ENCODE results near the gene BTN3A1.
A peak's percentile ranks its signal among the peaks of the same experiment; 100 is the strongest.

BTN3A1 gene

GRCh38 chr6:26379292-26379691 lies 22.8 kb upstream of the BTN3A1 start:
- DNase-seq (ENCODE audit: low read depth in 2 of 2), result no peak

- no peak for DNase-seq (ENCODE audit: low read depth in 2 of 2)
Measured at GRCh38 chr6:26379740-26380139, 22.3 kb upstream of the BTN3A1 start.

DNA sequence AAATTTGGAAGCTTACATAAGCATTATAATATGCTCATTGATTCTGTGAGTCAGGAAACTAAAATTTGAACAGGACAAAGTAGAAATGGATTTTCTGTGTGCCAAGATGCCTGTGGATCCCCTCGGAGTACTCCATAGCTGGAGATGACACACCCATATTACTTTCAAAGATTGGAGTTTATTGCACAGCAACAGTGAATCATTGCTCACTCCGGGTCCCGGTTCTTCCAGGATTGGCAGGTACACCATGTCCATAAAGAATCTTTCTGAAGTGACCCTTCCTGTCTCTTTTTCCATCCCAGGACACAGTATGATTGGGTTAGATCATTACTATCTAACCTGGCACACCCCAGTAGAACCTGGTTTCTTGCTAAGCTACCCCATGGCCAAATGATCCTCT lies 21.8 kb upstream of the BTN3A1 start:
- DNase-seq (ENCODE audit: low read depth in 2 of 2), result no peak

DNA sequence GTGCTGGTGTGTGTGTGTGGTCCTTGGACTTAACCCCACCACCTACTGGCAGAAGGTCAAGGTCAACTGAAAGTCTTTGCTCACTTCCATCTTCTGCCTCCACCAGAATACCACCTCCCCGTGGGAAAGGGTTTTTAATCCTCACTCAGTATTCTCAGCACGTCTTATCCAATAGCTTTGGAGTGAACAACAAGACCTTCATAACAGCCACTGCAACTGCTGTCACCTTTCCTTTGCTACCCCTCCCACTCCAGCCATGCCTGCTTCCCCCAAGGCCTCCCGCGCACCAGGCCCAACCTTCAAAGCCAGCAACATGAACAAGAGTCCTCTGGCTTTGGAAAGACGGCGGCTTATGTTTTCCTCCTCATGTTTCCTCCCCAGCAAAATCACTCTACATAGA lies 20.0 kb upstream of the BTN3A1 start:
- no peak for DNase-seq (ENCODE audit: low read depth in 2 of 2)

DNA sequence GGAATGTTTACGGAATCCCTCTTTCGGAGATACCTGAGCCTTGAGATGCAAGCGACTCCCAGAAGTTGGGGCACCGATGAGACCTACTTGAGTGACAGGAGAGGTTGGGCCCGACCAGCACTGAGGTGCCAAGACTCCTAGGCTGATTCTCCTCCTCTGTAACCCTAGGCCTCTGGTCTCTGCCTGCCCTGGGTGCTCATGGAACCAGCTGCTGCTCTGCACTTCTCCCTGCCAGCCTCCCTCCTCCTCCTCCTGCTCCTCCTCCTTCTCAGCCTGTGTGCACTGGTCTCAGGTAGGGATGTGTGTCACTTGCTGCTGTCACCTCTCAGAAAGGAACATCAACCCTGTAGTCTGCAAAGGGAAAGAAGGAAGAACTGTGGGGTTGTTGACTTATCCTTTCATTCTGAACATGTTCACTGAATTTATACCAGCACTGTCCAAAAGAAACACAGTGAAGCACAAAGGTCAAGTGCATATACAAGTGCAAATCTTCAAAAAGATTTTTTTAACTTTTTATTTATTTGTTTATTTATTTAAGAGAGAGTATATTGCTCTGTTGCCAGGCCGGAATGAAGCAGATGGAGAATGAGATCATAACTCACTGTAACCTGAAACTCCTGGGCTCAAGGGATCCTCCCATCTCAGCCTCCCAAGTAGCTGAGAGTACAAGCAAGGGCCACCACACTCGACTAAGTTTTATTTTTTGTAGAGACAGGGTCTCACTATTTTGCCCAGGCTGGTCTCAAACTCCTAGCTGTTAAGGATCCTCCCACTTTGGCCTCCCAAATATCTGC lies 18.3 kb upstream of the BTN3A1 start:
- DNase-seq (ENCODE audit: low read depth in 2 of 2), result no peak

DNA sequence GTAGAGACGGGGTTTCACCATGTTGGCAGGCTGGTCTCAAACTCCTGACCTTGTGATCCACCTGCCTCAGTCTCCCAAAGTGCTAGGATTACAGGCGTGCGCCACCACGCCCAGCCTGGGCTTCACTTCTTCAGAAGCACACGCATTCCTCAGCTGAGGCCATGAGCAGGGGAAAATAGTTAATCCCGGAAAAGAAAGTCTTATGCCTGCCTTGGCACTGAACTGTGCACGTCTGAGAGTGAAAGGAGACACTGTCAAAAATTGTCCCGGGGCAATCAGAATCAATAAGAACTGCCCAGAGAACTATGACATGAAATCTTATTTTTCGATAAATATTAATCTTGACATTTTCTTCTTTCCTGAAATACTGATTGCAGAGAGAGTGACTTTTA lies 16.3 kb upstream of the BTN3A1 start:
- no peak for DNase-seq (ENCODE audit: low read depth in 2 of 2)

DNA sequence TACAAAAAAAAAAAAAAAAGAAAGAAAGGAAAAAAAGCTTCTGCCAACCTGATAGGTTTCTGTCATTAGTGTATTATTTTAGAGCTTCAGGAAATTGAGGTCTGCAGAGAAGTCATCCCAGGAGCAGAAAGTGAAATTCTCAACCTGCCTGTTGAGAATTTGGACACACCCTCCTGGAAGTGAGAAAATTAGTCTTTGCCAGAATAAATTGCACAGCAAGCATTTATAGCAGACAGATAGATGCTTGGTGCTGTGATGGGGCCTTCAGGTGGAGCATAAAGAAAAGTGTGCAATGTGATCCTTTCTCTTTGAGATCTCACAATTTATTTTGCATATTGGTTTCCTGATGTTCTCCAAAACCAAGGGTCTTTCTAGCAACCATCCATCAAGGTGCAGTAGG lies 14.5 kb upstream of the BTN3A1 start:
- DNase-seq (ENCODE audit: low read depth in 2 of 2), result no peak

- DNase-seq (ENCODE audit: low read depth in 2 of 2), result no peak
Measured at GRCh38 chr6:26388014-26388413, 14.1 kb upstream of the BTN3A1 start.

DNA sequence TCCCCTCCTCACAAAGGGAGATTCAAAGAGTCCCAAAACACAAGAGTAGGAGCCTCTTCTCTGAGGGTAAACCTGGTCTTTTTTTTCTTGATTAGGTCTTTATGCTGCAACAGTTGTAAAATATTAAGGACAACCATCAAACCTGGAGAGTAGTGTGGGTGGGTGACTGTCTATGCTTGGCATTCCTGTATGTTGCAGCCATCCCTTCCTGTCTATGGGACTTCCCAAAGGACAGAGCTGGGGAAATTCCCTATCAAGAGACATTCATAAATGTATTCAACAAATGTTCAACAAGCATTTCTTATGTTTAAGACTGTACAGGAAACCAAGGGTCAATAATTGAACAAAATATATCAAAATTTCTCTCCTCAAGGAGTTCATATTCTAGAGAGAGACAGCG lies 13.6 kb upstream of the BTN3A1 start:
- no peak for DNase-seq (ENCODE audit: low read depth in 2 of 2)

DNA sequence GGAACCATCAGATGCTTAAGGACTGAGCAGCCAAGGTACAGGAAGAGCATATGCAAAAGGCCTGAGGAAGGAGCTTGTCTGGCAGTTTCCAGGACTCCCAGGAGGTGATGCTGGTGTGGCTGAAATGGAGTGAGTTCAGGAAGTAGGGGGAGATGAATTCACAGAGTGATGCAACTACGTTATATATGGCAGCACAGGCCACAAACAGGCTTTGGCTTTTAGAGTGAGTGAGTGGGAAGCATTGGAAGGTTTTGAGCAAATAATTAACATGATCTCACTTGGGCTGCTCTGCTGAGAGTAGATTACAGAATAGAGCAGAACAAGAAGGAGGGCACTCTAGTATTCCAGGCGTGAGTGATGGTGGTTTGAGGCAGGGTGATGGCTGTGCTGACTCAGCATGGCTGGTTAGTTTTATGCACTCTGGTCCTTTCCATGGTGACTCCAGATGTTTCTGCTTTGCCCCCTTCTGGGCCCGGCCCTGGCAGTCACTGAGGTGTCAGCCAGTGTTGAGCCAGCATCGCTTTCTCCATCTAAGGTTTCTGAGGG lies 12.7 kb upstream of the BTN3A1 start:
- no peak for DNase-seq (ENCODE audit: low read depth in 2 of 2)

DNA sequence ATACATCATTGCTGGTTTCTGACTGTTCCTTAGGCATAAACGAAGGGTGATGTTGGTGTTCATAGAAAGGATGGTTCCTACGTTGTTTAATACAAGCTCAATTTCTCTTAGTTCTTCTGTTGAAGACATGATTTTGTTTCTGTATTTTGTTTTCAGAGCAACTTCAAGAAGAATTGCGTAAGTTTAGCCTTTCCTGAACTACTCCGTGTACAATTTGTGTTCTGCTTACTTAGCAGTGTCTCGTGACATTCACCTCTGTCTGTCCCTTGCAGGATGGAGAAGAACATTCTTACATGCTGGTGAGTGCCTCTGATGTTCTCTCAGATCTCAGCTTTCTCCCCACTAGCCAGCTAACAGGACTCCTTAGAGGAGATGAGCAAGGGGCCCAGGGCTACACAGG lies 11.5 kb upstream of the BTN3A1 start:
- DNase-seq (ENCODE audit: low read depth in 2 of 2), result no peak

- no peak for DNase-seq (ENCODE audit: low read depth in 2 of 2)
Measured at GRCh38 chr6:26392932-26393636, 9.0 kb upstream of the BTN3A1 start.

GRCh38 chr6:26394289-26394688 lies 7.8 kb upstream of the BTN3A1 start:
- peak; percentile 37 to 42 for DNase-seq (ENCODE audit: low read depth in 2 of 2)

DNA sequence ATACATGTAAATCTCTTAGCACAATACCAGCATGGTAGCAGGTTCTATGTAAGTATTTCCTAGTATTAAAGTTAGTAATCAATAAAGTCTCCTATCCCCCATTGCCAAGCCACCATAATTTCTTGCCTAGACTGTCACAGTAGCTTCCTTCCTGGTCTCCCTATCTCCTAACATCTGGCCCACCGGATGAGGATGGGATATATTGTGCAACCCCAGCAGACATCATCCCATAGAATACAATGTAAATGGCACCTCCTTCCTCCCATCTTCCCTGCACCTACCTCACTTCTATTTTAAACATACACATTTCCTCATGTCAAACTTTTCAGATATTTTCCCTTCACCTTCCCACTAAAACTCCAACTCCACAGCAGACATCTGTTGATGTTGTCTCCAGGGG lies 3.5 kb upstream of the BTN3A1 start:
- DNase-seq (ENCODE audit: low read depth in 2 of 2), result no peak

- DNase-seq (ENCODE audit: low read depth in 2 of 2), result no peak
Measured at GRCh38 chr6:26400626-26401025, 1.4 kb upstream of the BTN3A1 start.

GRCh38 chr6:26401389-26401986 lies 587 bp upstream of the BTN3A1 start:
- no peak for DNase-seq (ENCODE audit: low read depth in 2 of 2)

DNA sequence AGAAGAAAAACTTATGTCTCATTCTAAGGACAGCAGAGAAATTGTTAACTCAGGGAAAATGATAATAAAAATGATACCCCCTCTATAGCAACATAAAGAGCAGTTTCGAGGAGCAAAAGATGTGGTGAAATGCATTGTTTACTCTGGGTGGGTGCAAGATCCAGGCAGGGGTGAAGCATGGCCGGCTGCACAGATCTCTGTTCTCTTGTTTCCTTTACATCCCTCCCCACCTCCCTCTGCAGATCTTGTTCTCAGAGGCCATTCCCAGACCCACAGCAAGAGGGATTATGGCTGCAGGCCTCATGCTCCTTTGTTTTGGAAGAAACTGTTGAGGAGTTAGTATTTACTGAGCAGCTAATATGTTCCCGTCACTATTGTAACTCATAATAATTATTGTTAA lies 1.8 kb downstream of the BTN3A1 start:
- no peak for DNase-seq (ENCODE audit: low read depth in 2 of 2)

- DNase-seq (ENCODE audit: low read depth in 2 of 2), result no peak
Measured at GRCh38 chr6:26404546-26404945, 2.5 kb downstream of the BTN3A1 start.

DNA sequence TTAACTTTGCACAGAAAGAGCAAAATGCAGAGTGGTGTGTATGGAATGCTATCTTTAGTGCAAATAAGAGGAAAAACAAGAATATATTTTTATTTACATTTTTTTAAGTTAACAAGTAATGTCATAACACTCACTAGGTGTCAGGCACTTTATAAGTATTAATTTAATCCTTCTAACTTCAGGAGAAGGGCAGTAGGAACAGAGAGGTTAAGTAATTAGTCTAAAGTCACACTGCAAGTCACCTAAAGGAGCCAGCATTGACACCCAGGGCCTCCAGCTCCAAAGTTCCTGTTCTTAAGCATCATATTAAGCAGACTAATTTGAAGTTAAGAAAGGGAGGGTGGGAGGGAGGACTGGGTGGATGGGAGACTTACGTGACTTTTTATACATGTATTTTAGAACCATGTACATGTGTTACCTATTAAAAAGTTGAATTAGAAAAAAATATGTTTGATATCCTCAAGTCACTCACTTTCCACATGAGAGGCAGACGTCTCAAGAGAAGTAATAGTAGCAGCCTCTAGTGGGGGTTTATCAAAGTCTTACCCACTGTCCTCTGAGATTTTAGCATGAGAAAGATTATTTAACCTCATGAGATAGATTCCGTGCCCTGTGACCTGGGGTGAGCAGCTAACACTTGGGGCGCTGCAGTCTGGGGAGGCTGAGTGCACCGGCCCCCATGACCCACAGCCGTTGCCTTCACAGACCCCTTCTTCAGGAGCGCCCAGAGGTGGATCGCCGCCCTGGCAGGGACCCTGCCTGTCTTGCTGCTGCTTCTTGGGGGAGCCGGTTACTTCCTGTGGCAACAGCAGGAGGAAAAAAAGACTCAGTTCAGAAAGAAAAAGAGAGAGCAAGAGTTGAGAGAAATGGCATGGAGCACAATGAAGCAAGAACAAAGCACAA lies 7.0 kb downstream of the BTN3A1 start:
- no peak for DNase-seq (ENCODE audit: low read depth in 2 of 2)

DNA sequence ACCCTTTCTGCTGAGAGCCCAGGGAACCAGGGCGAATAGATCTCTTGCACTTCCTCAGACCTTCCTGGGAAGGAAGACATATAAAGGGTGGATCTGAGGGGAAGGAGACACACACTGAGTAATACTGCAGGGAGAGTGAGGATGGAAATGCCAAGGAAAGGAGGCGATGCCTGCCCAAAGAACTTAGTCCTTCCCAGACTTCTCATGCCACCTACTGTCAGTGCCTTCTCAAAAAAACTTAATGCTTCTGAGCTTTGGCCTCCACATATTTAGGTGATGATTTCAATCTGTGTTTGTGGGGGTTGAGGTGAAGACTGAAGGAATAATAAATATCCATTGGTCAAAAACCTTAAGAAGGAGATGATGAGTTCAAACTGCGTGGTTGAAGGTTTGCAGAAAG lies 9.7 kb downstream of the BTN3A1 start:
- DNase-seq (ENCODE audit: low read depth in 2 of 2), result no peak

- DNase-seq (ENCODE audit: low read depth in 2 of 2), result no peak
Measured at GRCh38 chr6:26412228-26412627, 10.2 kb downstream of the BTN3A1 start.

DNA sequence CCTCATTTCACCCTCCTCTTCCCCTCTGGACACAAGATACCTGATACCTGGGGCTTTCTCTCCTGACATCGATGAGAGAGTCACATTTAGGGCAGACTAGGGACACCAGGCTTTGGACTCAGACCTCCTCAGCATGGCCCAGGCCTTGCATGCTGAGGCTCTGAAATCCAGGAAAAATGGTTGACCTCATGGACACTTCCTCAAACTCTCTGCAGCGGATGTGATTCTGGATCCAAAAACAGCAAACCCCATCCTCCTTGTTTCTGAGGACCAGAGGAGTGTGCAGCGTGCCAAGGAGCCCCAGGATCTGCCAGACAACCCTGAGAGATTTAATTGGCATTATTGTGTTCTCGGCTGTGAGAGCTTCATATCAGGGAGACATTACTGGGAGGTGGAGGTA lies 10.9 kb downstream of the BTN3A1 start:
- no peak for DNase-seq (ENCODE audit: low read depth in 2 of 2)
